IPS-15b (cell line): ENCODE results near the gene TRIM69.

Experiments used
- H3K27me3 ChIP-seq: one replicate; pipeline ENCODE4 v1.6.1; 2013; ENCODE audit warnings: low read length; ENCODE audit not compliant: control insufficient read depth, insufficient read depth
- H3K36me3 ChIP-seq: one replicate; pipeline ENCODE4 v1.6.1; 2013; ENCODE audit warnings: low read length; ENCODE audit not compliant: control insufficient read depth, insufficient read depth
- H3K4me1 ChIP-seq: one replicate; pipeline ENCODE4 v1.6.1; 2013; ENCODE audit warnings: mild to moderate bottlenecking, low read length; ENCODE audit not compliant: control insufficient read depth, insufficient read depth
- H3K4me3 ChIP-seq: one replicate; pipeline ENCODE4 v1.5.1; 2013; ENCODE audit warnings: low read depth, low read length
- H3K9ac ChIP-seq: one replicate; pipeline ENCODE4 v1.6.1; 2013; ENCODE audit warnings: low read depth, mild to moderate bottlenecking, low read length
- H3K9me3 ChIP-seq: one replicate; pipeline ENCODE4 v1.6.1; 2013; ENCODE audit warnings: mild to moderate bottlenecking, low read length; ENCODE audit not compliant: control insufficient read depth, insufficient read depth

Gene TRIM69

DNA sequence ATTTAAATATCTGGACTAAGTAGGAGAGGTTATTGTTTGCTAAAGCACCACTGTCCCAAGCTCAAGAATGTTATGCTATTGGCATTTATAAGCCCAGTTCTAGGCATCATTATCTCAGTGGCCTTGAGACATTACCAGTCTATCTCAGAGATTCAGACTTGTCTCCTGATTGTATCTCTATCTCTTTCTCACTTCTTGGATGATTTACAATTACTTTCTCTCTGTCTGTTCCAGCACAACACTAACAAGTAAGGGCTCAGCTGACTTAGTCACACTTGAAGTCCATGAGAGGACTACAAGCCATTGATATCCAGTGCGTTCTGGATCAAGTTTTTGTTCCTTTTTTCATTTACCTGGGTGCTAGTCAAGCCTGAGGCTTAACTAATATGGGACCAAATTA is 60.2 kb downstream of the TRIM69 start:
- no peak overlapping the region for H3K4me3 ChIP-seq
- no peaks in the 10 kb centered on the region for H3K4me1 ChIP-seq
- H3K36me3 ChIP-seq: no peaks in the 10 kb centered on the region
- H3K9ac ChIP-seq: no peak overlapping the region
- no peaks in the 10 kb centered on the region for H3K9me3 ChIP-seq
- no peaks in the 10 kb centered on the region for H3K27me3 ChIP-seq

DNA sequence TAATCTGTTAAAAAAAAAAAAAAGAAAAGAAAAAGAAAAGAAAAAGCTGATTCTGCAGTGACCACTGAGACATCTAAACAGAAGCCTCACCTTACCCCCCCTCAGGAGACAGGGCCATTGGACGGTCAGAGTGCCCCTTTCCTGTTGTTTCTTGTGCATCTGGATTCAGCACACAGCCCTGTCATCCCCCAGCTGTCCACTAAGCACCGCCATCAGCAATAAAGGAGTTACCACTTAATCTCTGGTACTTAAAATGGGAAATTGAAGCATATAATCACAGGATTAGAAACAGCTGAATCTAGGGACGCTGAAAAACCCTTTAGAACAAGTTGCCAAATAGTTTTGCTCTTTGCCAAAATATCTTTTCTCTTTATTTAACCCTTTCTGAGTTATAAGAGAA is 62.5 kb downstream of the TRIM69 start:
- H3K27me3 ChIP-seq: no peaks in the 10 kb centered on the region
- H3K4me3 ChIP-seq: no peak overlapping the region
- no peaks in the 10 kb centered on the region for H3K36me3 ChIP-seq
- H3K9ac ChIP-seq: no peak overlapping the region
- H3K9me3 ChIP-seq: no peaks in the 10 kb centered on the region
- no peaks in the 10 kb centered on the region for H3K4me1 ChIP-seq

DNA sequence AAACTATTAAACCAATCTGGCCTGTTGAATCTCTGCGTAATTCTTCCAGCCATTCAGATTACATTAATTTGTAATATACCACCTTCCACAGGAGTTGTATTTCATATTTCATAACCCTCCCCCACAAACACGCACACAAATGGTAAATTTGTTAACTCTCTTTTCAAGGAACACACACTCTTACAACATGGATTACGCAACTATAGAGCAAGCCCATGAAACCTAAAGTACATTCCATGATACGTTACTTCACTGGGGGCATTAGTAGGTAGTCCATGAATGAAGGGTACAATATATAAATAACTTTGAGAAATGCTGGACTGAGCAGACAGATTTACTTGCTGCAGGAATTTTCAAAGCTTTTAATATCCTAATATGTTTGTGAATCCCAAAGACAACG is 65.0 kb downstream of the TRIM69 start:
- H3K36me3 ChIP-seq: no peaks in the 10 kb centered on the region
- H3K4me3 ChIP-seq: no peak overlapping the region
- peaks cover 3% of the 10 kb centered on the region for H3K27me3 ChIP-seq
- H3K9me3 ChIP-seq: no peaks in the 10 kb centered on the region
- H3K4me1 ChIP-seq: no peaks in the 10 kb centered on the region
- H3K9ac ChIP-seq: no peak overlapping the region

DNA sequence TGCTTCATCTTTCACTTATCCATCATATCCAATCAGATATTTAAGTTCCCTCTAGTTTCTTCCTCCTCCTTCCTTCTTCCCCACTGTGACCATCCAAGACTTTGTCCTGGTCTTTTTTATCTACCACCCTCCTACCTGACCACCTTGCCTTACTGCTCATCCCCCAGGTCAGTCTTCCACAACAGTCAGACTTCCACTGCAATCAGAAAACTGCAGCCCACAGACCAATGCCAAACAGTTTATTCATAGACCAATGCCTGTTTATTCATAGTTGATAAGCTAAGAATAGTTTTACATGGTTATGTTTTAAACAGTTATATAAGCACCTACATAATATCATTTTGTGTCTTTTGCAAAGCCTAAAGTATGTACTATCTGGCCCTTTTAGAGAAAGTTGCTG is 65.5 kb downstream of the TRIM69 start:
- Histone ChIP-seq H3K4me3 (no peak overlapping the region), H3K36me3 (no peaks in the 10 kb centered on the region)

DNA sequence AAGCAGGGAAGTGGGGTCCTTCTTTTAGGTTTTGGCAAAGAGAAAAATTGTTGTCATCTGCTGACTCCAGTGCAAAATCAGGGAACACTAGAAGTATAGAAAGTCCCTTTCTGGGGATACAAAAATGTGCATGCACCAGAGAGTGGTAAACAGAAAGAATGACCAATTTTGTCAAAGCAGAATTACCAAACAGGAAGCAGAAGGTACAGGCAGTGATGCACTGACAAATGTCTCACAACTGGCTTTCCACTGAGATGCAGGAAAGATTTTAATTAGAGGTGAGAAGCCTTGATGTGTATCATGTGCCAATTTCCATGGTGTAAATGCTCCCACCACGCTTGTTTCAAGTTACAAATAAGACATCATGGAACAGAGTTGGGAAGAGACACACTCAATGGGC is 66.0 kb downstream of the TRIM69 start:
- H3K4me3 ChIP-seq: no peak overlapping the region
- H3K4me1 ChIP-seq: no peaks in the 10 kb centered on the region
- H3K9me3 ChIP-seq: no peaks in the 10 kb centered on the region
- H3K36me3 ChIP-seq: no peaks in the 10 kb centered on the region
- H3K27me3 ChIP-seq: peaks cover 3% of the 10 kb centered on the region
- H3K9ac ChIP-seq: no peak overlapping the region

More for the DNA sequence above, 65.5 kb downstream of the TRIM69 start:
- no peaks in the 10 kb centered on the region for H3K9me3 ChIP-seq
- no peak overlapping the region for H3K9ac ChIP-seq
- no peaks in the 10 kb centered on the region for H3K4me1 ChIP-seq
- peaks cover 3% of the 10 kb centered on the region for H3K27me3 ChIP-seq

DNA sequence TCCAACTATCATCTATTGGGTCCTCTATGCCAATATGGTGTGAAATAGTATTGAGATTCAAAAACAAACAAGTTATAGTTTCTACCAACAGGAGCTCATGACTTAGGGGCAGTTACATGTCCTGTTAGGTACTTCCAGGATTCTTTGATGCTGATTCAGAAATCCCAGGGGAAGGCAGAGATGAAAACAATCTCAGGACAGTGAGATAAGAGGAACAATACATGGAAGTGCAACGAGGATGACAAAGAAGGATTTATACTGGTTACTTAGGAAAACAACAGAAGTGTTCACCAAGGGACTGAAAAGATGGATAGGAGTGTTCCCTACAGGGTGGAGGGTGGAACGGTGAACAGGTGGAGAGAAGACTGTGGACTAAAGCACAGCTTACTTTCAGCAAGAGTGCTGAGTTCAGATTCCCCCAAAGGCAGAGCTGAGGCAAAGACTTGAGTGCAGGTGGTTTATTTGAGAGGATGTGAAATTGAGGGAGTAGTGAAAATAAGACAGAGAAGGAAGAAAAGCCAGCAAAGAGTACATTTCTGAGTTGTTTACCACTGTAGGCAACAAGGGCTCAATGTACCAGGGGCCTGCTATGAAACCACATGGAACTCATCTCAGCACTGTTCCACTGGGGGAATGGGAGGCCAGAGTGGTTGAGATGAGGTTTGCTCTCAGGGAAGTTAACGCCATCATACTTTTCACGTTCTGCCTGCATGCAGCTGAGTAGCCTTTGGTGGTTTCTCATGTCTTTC is 68.1 kb downstream of the TRIM69 start:
- H3K9me3 ChIP-seq: no peaks in the 10 kb centered on the region
- peaks cover 3% of the 10 kb centered on the region for H3K27me3 ChIP-seq
- no peak overlapping the region for H3K4me3 ChIP-seq
- H3K36me3 ChIP-seq: no peaks in the 10 kb centered on the region
- H3K4me1 ChIP-seq: no peaks in the 10 kb centered on the region
- no peak overlapping the region for H3K9ac ChIP-seq

DNA sequence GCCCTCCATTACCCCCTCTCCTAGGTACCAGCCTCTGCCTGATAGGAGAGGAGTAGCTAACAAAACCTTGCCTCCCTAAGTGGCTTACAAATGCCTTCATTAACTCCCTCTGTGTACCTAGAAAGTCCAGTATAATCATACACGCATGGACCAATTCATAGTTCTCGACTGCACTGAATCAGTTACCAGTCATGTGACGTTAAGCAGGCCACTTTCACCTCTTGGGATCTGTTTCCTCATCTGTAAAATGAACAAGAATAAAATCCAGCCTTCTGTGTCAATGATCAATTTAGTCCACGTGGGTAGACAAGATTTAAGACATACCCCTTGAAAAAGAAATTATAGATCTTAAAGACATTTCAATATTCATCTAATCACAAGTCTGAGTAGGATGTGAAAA is 72.2 kb downstream of the TRIM69 start:
- H3K9me3 ChIP-seq: no peaks in the 10 kb centered on the region

DNA sequence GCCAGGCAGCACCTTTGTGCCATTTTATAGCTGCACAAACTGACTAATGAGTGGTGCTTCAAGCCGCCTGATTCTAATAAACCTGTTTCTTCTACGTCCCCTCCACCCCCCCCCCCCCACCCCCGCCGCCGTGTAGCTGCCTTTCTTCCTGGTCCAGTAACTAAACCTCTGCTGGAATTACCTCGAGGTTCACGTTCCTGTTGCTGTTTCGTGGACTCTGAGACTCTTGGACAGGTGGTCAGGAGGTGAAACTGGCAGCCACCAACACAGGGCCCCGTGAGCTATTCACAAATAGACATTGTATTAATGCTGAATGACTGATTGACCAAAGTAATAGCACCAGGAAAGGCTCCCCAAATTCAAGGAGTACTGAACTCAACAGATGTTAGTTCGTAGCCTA is 73.9 kb downstream of the TRIM69 start:
- Histone ChIP-seq H3K9me3 (no peaks in the 10 kb centered on the region), H3K4me3 (no peak overlapping the region), H3K27me3 (no peaks in the 10 kb centered on the region), H3K9ac (no peak overlapping the region), H3K36me3 (no peaks in the 10 kb centered on the region), H3K4me1 (no peaks in the 10 kb centered on the region)

More for the DNA sequence above, 72.2 kb downstream of the TRIM69 start:
- Histone ChIP-seq H3K27me3 (peaks cover 3% of the 10 kb centered on the region), H3K4me1 (no peaks in the 10 kb centered on the region), H3K36me3 (no peaks in the 10 kb centered on the region), H3K9ac (no peak overlapping the region), H3K4me3 (no peak overlapping the region)

DNA sequence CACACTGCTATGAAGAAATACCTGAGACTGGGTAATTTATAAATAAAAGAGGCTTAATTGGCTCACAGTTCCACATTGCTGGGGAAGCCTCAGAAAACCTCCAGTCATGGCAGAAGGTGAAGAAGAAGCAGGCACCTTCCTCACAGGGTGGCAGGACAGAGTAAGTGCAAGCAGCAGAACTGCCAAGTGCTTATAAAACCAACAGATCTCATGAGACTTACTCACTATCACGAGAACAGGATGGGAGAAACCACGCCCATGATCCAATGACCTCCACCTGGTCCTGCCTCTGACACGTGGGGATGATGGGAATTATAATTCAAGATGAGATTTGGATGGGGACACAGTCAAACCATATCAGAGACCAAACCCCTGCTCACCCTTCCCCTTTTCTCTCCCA is 75.0 kb downstream of the TRIM69 start:
- no peak overlapping the region for H3K9ac ChIP-seq
- no peaks in the 10 kb centered on the region for H3K36me3 ChIP-seq
- H3K4me3 ChIP-seq: no peak overlapping the region
- no peaks in the 10 kb centered on the region for H3K4me1 ChIP-seq
- no peaks in the 10 kb centered on the region for H3K9me3 ChIP-seq
- H3K27me3 ChIP-seq: no peaks in the 10 kb centered on the region

DNA sequence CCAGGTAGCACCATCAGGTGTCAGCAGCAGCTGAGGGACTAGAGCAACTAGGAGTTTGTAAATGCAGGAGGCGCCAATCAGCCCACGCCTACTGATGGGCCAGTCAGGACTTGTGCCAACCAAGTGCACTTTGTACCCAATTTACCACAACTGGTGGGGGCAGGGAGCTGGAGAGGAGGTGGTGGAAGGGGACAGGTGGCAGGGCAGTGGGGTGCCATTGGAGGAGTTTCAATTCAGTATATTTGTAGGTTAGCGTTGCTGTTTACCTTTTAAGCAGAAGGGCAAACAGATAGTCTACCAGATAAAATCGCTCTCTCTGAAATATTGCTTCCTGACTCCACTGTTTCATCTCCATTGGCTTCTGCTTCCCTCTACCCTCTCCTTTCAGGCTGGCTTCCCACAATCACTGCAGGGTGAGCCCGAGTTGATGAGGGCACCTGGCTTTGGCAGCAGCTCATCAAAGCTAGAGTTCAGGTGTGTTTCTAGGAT is 75.7 kb downstream of the TRIM69 start:
- Histone ChIP-seq H3K27me3 (no peaks in the 10 kb centered on the region), H3K36me3 (no peaks in the 10 kb centered on the region), H3K4me3 (no peak overlapping the region), H3K9ac (no peak overlapping the region), H3K9me3 (no peaks in the 10 kb centered on the region), H3K4me1 (no peaks in the 10 kb centered on the region)

DNA sequence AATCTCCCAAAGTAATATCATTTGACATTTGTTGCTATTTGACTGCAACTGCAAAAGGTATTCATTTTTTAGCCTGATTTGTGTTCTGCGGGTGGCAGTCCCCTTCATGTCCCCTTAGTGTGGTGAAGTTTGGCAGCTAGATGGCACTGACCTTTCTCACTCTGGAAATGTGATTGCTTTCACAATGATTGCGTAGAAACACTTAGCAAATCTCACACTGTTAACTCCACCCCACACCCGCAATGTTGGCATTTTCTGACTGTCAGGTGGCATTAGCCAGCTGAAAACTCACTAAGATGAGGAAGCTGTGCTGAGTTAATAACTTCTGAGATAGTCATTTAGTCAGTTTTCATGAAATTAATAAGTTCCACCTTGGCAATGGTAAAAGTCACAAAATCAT is 76.9 kb downstream of the TRIM69 start:
- H3K4me3 ChIP-seq: no peak overlapping the region
- H3K9ac ChIP-seq: no peak overlapping the region
- H3K27me3 ChIP-seq: no peaks in the 10 kb centered on the region
- H3K9me3 ChIP-seq: no peaks in the 10 kb centered on the region
- no peaks in the 10 kb centered on the region for H3K36me3 ChIP-seq
- no peaks in the 10 kb centered on the region for H3K4me1 ChIP-seq
